Esophagus (tissue), 2 donors: ENCODE results near the gene METTL8. TPM values are rescaled to one million over a fixed set of nuclear protein-coding genes. Genes with fewer than 3 reads are reported as not detected.

Source experiments
- H3K27ac ChIP-seq, 2 donors: one replicate each; pipeline ENCODE4 v1.5.1; 2013; ENCODE audit warnings: low read depth in 2 of 2, mild to moderate bottlenecking in 2 of 2, inconsistent platforms in 1 of 2, low read length in 1 of 2, moderate library complexity in 1 of 2
- H3K27me3 ChIP-seq, 2 donors: one replicate each; pipeline ENCODE4 v1.6.1; 2013; ENCODE audit warnings: low read length in 2 of 2, control low read depth in 1 of 2, mild to moderate bottlenecking in 1 of 2; ENCODE audit not compliant: insufficient read depth in 2 of 2, control insufficient read depth in 1 of 2
- H3K36me3 ChIP-seq, 2 donors: one replicate each; pipeline ENCODE4 v1.6.1; 2013; ENCODE audit warnings: low read length in 1 of 2; ENCODE audit not compliant: control insufficient read depth in 2 of 2, insufficient read depth in 2 of 2
- H3K4me1 ChIP-seq, 2 donors: one replicate each; pipeline ENCODE4 v1.6.1; 2013; ENCODE audit warnings: low read length in 1 of 2; ENCODE audit not compliant: control insufficient read depth in 2 of 2, insufficient read depth in 2 of 2
- H3K4me3 ChIP-seq, 2 donors: one replicate each; pipeline ENCODE4 v1.5.1; 2013; ENCODE audit warnings: low read length in 2 of 2, mild to moderate bottlenecking in 2 of 2, low read depth in 1 of 2, moderate library complexity in 1 of 2
- H3K9me3 ChIP-seq, 2 donors: one replicate each; pipeline ENCODE4 v1.6.1; 2013; ENCODE audit warnings: mild to moderate bottlenecking in 2 of 2, low read depth in 1 of 2, low read length in 1 of 2, moderate library complexity in 1 of 2; ENCODE audit not compliant: control insufficient read depth in 2 of 2, insufficient read depth in 1 of 2
- WGBS, 2 donors: extraction: QIAGEN DNeasy Blood & Tissue Kit; methylation state at CpG; one replicate each; pipeline ENCODE4 v1.1.7; 2013; 5-methylcytosine and 5-hydroxymethylcytosine counted together
- polyA plus RNA-seq, 2 donors: library from polyadenylated mRNA; stranded (reverse); fragments of 200-250 nt; gene quantifications; one replicate each; pipeline ENCODE4 v1.2.3, GENCODE V29; 2013
- donor health status: healthy with polysubstance abuse.
- donor health status: Bipolar disorder and iron deficiency.

The METTL8 gene
- polyA plus RNA-seq, 2 donors, result 11.4 to 13.8 TPM

DNA sequence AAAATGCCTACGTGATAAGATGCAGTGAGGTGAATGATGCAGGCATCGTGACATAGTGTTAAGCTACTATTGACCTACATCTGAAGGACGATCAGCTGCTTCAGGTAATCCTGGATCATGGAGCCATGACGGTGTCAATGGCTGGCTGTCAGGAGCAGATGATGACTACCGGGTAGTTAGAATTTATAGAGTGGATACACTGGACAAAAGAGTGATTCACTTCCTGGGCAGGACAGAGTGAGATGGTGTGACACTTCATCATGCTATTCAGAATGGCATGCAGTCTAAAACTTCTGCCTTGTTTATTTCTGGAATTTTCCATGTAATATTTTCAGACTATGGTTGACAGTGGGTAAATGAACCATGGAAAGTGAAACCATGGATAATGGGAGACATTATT is 29.5 kb downstream of the METTL8 start:
- no peaks in the 10 kb centered on the region for H3K36me3 ChIP-seq
- no peaks in the 10 kb centered on the region for H3K27me3 ChIP-seq
- WGBS, 2 donors, result 68 to 82% methylated on average over 5 of the region's 5 CpGs
- H3K27ac ChIP-seq, result no peak overlapping the region
- H3K4me3 ChIP-seq, result no peak overlapping the region
- H3K4me1 ChIP-seq, result no peaks in the 10 kb centered on the region
- H3K9me3 ChIP-seq, result no peaks in the 10 kb centered on the region

DNA sequence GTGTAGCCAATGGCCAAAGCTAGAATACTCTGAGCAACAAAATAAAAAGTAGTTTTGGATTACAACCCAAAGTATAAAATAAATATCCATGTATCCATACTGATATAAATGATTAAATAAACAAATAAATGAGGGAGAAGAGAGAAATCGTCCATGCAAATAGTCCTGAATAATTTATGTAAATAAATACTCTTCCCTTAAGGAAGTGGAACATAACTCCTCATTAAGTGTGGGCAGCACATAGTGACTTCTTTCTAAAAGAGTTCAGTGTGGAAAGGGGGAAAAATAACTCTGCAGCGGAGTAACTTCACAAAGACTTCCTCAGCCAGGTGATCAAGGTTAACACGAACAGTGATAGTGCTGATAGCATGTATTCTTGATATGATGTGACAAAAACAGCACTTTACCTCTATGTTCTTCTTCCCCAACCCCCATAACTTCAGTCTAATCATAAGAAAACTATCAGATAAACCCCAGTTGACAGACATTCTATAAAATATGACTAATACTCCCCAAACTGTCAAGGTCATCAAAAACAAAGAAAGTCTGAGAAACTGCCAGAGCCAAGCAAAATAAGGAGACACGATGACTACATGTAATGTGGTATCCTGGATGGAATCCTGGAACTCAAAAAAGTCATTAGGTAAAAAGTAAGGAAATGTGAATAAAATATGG is 30.7 kb downstream of the METTL8 start:
- H3K27ac ChIP-seq, result no peak overlapping the region
- H3K4me3 ChIP-seq, result no peak overlapping the region
- 70 to 81% methylated on average over 4 of the region's 4 CpGs for WGBS, 2 donors
- H3K4me1 ChIP-seq, result no peaks in the 10 kb centered on the region
- H3K27me3 ChIP-seq, result no peaks in the 10 kb centered on the region
- no peaks in the 10 kb centered on the region for H3K9me3 ChIP-seq
- H3K36me3 ChIP-seq, result no peaks in the 10 kb centered on the region

DNA sequence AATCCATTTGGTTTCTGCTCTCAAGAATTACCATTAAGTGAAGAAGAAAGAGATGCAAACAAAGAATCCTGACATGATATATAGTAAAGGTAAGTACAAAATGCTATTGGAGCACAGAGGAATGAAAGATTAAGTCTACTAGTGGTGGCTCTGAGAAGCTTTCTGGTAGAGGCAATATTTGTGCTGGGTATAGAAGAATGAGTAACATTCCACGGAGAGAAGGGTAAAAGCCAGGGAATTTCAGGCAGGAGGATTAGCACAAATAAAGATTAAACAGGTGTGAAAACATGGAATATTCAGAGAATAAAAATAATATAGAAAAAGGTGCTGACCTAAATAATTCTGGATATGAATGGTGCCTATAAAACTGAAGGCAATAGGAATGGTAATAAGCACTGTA is 31.8 kb downstream of the METTL8 start:
- H3K4me1 ChIP-seq, result no peaks in the 10 kb centered on the region
- H3K27me3 ChIP-seq, result no peaks in the 10 kb centered on the region
- H3K9me3 ChIP-seq, result no peaks in the 10 kb centered on the region
- no peaks in the 10 kb centered on the region for H3K36me3 ChIP-seq
- no peak overlapping the region for H3K4me3 ChIP-seq
- 97% methylated on average over 1 of the region's 1 CpG for WGBS, 2 donors
- no peak overlapping the region for H3K27ac ChIP-seq

DNA sequence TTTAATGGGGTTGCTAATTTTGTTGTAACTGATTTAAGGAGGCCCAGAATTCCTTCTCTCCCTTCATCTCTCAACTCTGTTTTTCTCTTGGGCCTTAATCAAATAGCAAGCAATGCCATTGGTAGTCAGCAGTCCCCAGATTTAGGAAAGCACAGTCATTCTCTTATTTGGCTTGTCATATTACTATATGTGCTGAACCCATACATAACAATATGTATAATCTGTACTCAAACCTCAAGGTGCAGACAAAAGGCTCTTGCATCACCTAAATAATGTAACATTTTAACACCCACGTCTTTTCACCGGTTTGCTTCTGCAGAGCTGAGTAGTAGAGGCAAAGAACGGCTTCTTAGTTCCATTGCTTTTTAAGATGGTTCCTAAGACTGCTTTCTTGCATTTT is 33.4 kb downstream of the METTL8 start:
- Histone ChIP-seq H3K9me3 (no peaks in the 10 kb centered on the region), H3K4me1 (no peaks in the 10 kb centered on the region), H3K27ac (no peak overlapping the region), H3K27me3 (no peaks in the 10 kb centered on the region), H3K4me3 (no peak overlapping the region), H3K36me3 (no peaks in the 10 kb centered on the region)
- 83 to 89% methylated on average over 3 of the region's 3 CpGs for WGBS, 2 donors

DNA sequence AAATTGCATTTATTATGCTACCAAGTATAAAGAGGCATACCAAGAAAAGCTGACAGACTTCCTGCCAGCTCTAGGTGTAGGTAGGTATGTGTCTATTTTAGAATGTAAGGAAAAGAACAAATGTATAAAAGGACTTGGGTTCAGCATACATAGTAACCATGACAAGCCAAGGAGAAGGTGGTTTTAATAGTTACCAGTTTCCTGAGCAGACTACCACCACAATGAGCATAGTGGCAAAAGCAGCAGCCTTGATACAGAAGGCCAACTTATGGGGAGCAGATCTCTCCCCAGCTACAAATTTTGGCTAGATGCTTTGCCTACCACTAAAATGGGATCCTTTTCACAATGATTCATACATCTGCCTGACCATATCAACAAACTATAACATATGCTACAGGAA is 34.5 kb downstream of the METTL8 start:
- H3K36me3 ChIP-seq, result no peaks in the 10 kb centered on the region
- H3K4me1 ChIP-seq, result no peaks in the 10 kb centered on the region
- H3K27me3 ChIP-seq, result no peaks in the 10 kb centered on the region
- H3K9me3 ChIP-seq, result no peaks in the 10 kb centered on the region
- no peak overlapping the region for H3K4me3 ChIP-seq
- H3K27ac ChIP-seq, result no peak overlapping the region

DNA sequence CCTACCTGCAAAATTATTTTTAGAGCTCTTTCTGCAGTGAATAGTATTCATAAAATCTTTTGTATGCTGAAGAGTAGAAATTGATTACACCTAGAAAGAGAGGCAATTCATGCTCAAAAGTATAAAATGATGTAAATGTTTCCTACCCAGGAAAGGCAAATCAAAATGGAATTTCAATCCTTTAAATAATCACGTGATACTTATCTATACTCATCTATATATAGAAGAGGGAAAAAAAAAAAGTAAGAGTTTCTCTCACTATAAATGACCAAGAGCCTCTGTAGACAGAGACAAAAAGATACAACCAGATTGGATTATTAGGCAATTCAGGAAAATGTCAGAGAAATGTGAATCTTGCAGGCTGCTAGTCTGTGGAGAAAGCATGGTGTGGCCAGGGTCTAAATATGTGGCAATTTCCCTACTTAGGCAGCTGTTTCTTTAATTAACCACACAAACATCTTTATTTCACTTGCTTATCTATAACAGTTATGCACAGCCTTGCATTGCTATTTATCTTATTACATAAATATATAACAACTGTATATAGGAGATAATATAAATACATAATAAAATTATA is 39.5 kb downstream of the METTL8 start:
- H3K4me3 ChIP-seq, result no peak overlapping the region
- no peaks in the 10 kb centered on the region for H3K27me3 ChIP-seq
- no peaks in the 10 kb centered on the region for H3K9me3 ChIP-seq
- H3K36me3 ChIP-seq, result no peaks in the 10 kb centered on the region
- WGBS, 2 donors, result 64 to 74% methylated on average over 1 of the region's 1 CpG
- no peaks in the 10 kb centered on the region for H3K4me1 ChIP-seq
- H3K27ac ChIP-seq, result no peak overlapping the region

DNA sequence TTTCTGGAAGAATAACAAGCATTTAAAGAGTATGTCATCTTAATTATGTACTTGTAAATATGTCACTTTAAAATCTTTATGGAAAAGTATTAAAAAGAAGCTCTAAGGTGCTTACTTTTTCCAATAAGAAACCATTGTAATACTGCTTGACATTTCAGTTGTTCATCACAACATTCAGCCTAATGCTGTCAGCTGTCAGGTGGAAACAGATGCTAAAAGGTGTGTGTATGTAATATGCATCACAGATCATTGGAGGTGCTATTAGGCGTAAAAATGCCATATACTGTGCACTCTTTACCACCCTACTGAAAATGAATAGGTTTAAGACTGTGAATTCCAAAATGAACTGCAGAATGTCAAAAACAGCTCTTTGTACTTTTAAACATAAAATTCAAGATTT is 40.3 kb downstream of the METTL8 start:
- 93 to 96% methylated on average over 1 of the region's 1 CpG for WGBS, 2 donors
- H3K9me3 ChIP-seq, result no peaks in the 10 kb centered on the region
- H3K36me3 ChIP-seq, result no peaks in the 10 kb centered on the region
- H3K4me3 ChIP-seq, result no peak overlapping the region
- no peaks in the 10 kb centered on the region for H3K27me3 ChIP-seq
- H3K27ac ChIP-seq, result no peak overlapping the region
- no peaks in the 10 kb centered on the region for H3K4me1 ChIP-seq

DNA sequence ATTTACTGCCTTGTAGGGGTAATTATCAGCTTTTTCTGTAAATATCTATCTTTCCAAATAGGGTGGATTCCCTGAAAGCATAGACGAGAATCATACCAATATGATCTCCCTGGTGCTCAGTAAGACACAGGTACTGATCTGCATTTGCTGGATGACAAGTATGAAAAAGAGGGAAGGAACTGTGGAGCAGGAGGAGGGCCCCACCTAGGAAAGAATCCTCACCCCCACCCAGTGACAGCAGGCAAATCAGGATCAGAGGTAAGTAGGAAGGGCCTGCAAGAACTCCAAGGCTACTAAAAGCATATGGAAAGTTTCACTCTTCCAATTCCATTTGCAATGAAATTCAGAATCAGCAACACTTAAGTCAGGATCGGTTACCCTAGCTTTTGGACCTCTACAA is 42.3 kb downstream of the METTL8 start:
- no peaks in the 10 kb centered on the region for H3K27me3 ChIP-seq
- H3K27ac ChIP-seq, result no peak overlapping the region
- no peak overlapping the region for H3K4me3 ChIP-seq
- no peaks in the 10 kb centered on the region for H3K4me1 ChIP-seq
- no peaks in the 10 kb centered on the region for H3K9me3 ChIP-seq
- 79 to 93% methylated on average over 2 of the region's 2 CpGs for whole genome bisulfite sequencing, 2 donors
- H3K36me3 ChIP-seq, result peaks cover 0 to 3% of the 10 kb centered on the region in 2 donors

DNA sequence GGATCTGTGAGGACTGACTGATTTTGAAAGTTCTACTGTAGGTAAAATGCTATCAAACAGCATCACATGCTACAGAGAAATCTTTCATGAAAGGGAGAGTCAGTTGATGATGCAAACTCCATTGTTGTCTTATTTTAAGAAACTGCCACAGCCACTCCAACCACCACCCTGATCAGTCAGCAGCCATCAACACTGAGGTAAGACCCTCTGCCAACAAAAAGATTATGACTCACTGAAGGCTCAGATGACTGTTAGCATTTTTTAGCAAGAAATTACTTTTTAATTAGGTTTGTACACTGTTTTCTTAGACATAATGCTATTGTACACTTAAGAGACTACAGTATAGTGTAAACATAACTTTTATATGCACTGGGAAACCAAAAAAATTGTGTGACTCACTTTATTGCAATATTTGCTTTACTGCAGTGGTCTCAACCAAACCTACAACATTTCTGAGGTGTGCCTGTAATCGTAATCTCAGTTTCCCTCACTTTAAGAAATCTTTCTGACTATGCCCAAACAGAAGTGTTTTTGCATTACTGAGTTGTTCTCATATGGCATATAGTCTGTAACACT is 42.8 kb downstream of the METTL8 start:
- 87 to 92% methylated on average over 1 of the region's 1 CpG for WGBS, 2 donors
- no peaks in the 10 kb centered on the region for H3K4me1 ChIP-seq
- no peak overlapping the region for H3K27ac ChIP-seq
- H3K4me3 ChIP-seq, result no peak overlapping the region
- H3K36me3 ChIP-seq, result peaks cover 0 to 4% of the 10 kb centered on the region in 2 donors
- no peaks in the 10 kb centered on the region for H3K27me3 ChIP-seq
- no peaks in the 10 kb centered on the region for H3K9me3 ChIP-seq

DNA sequence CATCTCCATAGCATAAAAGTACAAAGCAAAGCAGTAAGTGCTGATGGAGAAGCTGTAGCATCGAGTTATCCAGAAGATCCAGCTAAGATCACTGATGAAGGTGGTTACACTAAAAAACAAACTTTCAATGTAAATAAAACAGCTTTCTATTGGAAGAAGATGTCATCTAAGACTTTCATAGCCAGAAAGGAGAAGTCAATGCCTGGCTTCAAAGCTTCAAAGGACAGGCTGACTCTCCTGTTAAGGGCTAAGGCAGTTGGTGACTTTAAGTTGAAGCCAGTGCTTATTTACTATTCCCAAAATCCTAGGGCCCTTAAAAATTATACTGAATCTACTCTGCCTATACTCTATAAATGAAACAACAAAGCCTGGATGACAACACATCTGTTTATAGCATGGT is 44.0 kb downstream of the METTL8 start:
- no peak overlapping the region for H3K4me3 ChIP-seq
- no peaks in the 10 kb centered on the region for H3K4me1 ChIP-seq
- no peak overlapping the region for H3K27ac ChIP-seq
- 92 to 95% methylated on average over 1 of the region's 1 CpG for WGBS, 2 donors
- no peaks in the 10 kb centered on the region for H3K27me3 ChIP-seq
- no peaks in the 10 kb centered on the region for H3K9me3 ChIP-seq
- H3K36me3 ChIP-seq, result peaks cover 0 to 4% of the 10 kb centered on the region in 2 donors
